H1 (cell line): ENCODE results near the gene SLITRK5. TPM values are rescaled to one million over a fixed set of nuclear protein-coding genes. Genes with fewer than 3 reads are reported as not detected.

Experiments
- BACH1 ChIP-seq: IDR thresholded peaks from 2 replicates; pipeline ENCODE4 v1.6.1; 2012; ENCODE audit warnings: low read length, improper control_type of control experiment
- BCL11A ChIP-seq, 2 experiments: IDR thresholded peaks; one replicate each; pipeline ENCODE4 v1.6.1; 2011; ENCODE audit warnings: low read depth in 2 of 2, low read length in 2 of 2, mild to moderate bottlenecking in 2 of 2
- CBX8 ChIP-seq: fragments of 300-800, 300-1000 bp; sonication (generic); IDR thresholded peaks from 2 replicates; pipeline ENCODE4 v1.7.1; 2016; ENCODE audit warnings: low read depth, low read length, borderline replicate concordance
- CTBP2 ChIP-seq: IDR thresholded peaks from 2 replicates; pipeline ENCODE4 v1.7.0; 2011; ENCODE audit warnings: borderline replicate concordance, mild to moderate bottlenecking, moderate library complexity, mixed read lengths, low read length; ENCODE audit not compliant: insufficient read depth, insufficient read length
- EP300 ChIP-seq, 2 experiments: IDR thresholded peaks; 1 replicate in 1 of 2; 2 replicates in 1 of 2; pipeline ENCODE4 v1.6.1; 2011 to 2012; ENCODE audit warnings: low read depth in 2 of 2, low read length in 2 of 2, mild to moderate bottlenecking in 2 of 2, borderline replicate concordance in 1 of 2, inconsistent platforms in 1 of 2, moderate library complexity in 1 of 2
- EZH2 ChIP-seq: fragments of 200-600 bp; sonication (generic); IDR thresholded peaks from 2 replicates; pipeline ENCODE4 v1.7.1; 2012; ENCODE audit warnings: low read depth, mild to moderate bottlenecking, moderate library complexity, low read length, inconsistent platforms; ENCODE audit not compliant: severe bottlenecking
- GTF2F1 ChIP-seq: IDR thresholded peaks from 2 replicates; pipeline ENCODE4 v1.6.1; 2012; ENCODE audit warnings: low read depth, low read length, improper control_type of control experiment, borderline replicate concordance
- KDM4A ChIP-seq: IDR thresholded peaks from one replicate; pipeline ENCODE4 v1.7.1; 2012; ENCODE audit warnings: low read depth, mild to moderate bottlenecking, moderate library complexity, low read length, inconsistent platforms; ENCODE audit not compliant: severe bottlenecking
- MAFK ChIP-seq: IDR thresholded peaks from 2 replicates; pipeline ENCODE4 v1.6.1; 2012; ENCODE audit warnings: low read depth, mild to moderate bottlenecking, improper control_type of control experiment, low read length
- NANOG ChIP-seq: IDR thresholded peaks from 2 replicates; pipeline ENCODE4 v1.6.1; 2011; ENCODE audit warnings: low read length, low read depth, mild to moderate bottlenecking, inconsistent platforms; ENCODE audit not compliant: insufficient read depth, poor library complexity, severe bottlenecking
- NRF1 ChIP-seq: IDR thresholded peaks from 2 replicates; pipeline ENCODE4 v1.6.1; 2011; ENCODE audit warnings: mild to moderate bottlenecking, low read depth, low read length, improper control_type of control experiment
- POLR2AphosphoS5 ChIP-seq: IDR thresholded peaks from 2 replicates; pipeline ENCODE4 v1.6.1; 2011; ENCODE audit warnings: low read depth, low read length
- RAD21 ChIP-seq, 2 experiments: IDR thresholded peaks in 1 of 2; conservative IDR thresholded peaks in 1 of 2; 2 replicates each; pipeline ENCODE4 v1.6.1; 2011; ENCODE audit warnings: low read depth in 2 of 2, low read length in 2 of 2, improper control_type of control experiment in 1 of 2, inconsistent platforms in 1 of 2, mild to moderate bottlenecking in 1 of 2, moderate library complexity in 1 of 2
- SIX5 ChIP-seq: IDR thresholded peaks from 2 replicates; pipeline ENCODE4 v1.6.1; 2011; ENCODE audit warnings: mild to moderate bottlenecking, low read depth, low read length
- SP2 ChIP-seq: IDR thresholded peaks from 2 replicates; pipeline ENCODE4 v1.6.1; 2012; ENCODE audit warnings: mild to moderate bottlenecking, low read length, inconsistent platforms
- TBP ChIP-seq: IDR thresholded peaks from 2 replicates; pipeline ENCODE4 v1.6.1; 2011; ENCODE audit warnings: low read depth, low read length, improper control_type of control experiment
- TCF12 ChIP-seq: IDR thresholded peaks from 2 replicates; pipeline ENCODE4 v1.6.1; 2011; ENCODE audit warnings: low read depth, mild to moderate bottlenecking, low read length
- polyA plus RNA-seq, 7 experiments: library from polyadenylated mRNA; depleted of rRNA in 3 of 7; stranded (reverse) in 5 of 7; unstranded in 2 of 7; fragments of >200 nt in 5 of 7; fragments of 200-250 nt in 2 of 7; gene quantifications; 1 replicate in 5 of 7; 2 replicates in 1 of 7; 4 replicates in 1 of 7; pipeline versions ENCODE4 v1.2.1 to v1.2.3, GENCODE V29; 2011 to 2013; ENCODE audit warnings: missing spikeins in 2 of 7, mixed read lengths in 2 of 7
- total RNA-seq: library from RNA; stranded (reverse); fragmentation: NEBNext Ultra II Directional; extraction: Animal tissue kit (Norgen Biotek cat#: 25700); gene quantifications from 2 replicates; pipeline ENCODE4 v1.2.1, GENCODE V29; 2021
- TF ChIP-seq, protein P1 (sequence below): IDR thresholded peaks from 2 replicates; pipeline ENCODE4 v1.6.1; 2011; ENCODE audit warnings: low read length, improper control_type of control experiment
- TF ChIP-seq, protein P2 (sequence below): IDR thresholded peaks from 2 replicates; pipeline ENCODE4 v1.6.1; 2012; ENCODE audit warnings: inconsistent platforms
- TF ChIP-seq, protein P3 (sequence below): IDR thresholded peaks from 2 replicates; pipeline ENCODE4 v1.6.1; 2012; ENCODE audit warnings: low read length, inconsistent platforms

Gene SLITRK5
- total and polyA plus RNA-seq, 2 of the 8 experiments (the other 6 are each of a cell fraction or from before 2014, with no cell fraction given): 0.27 to 1.1 TPM

DNA sequence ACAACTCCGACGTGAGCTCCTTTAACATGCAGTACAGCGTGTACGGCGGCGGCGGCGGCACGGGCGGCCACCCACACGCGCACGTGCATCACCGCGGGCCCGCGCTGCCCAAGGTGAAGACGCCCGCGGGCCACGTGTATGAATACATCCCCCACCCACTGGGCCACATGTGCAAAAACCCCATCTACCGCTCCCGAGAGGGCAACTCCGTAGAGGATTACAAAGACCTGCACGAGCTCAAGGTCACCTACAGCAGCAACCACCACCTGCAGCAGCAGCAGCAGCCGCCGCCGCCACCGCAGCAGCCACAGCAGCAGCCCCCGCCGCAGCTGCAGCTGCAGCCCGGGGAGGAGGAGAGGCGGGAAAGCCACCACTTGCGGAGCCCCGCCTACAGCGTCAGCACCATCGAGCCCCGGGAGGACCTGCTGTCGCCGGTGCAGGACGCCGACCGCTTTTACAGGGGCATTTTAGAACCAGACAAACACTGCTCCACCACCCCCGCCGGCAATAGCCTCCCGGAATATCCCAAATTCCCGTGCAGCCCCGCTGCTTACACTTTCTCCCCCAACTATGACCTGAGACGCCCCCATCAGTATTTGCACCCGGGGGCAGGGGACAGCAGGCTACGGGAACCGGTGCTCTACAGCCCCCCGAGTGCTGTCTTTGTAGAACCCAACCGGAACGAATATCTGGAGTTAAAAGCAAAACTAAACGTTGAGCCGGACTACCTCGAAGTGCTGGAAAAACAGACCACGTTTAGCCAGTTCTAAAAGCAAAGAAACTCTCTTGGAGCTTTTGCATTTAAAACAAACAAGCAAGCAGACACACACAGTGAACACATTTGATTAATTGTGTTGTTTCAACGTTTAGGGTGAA is 6.6 kb downstream of the SLITRK5 start (continued):
- TF ChIP-seq SIX5 (no peak), MAFK (no peak), POLR2AphosphoS5 (no peak), TCF12 (no peak), CBX8 (no peak), BCL11A (IDR thresholded peaks at IDR 0.05; ENCODE audit: low read depth in 2 of 2, low read length in 2 of 2) (no peak), NRF1 (no peak), EP300 (IDR thresholded peaks at IDR 0.05; ENCODE audit: borderline replicate concordance in 1 of 2, low read depth in 2 of 2, low read length in 2 of 2) (no peak), KDM4A (peak; percentile 62), CTBP2 (no peak), SP2 (no peak), GTF2F1 (no peak), NANOG (no peak), TBP (no peak), EZH2 (peak; percentile 58), BACH1 (no peak), RAD21 (IDR thresholded peaks at IDR 0.05 in 1 of 2, conservative IDR thresholded peaks at IDR 0.05 in 1 of 2; ENCODE audit: low read depth in 2 of 2, low read length in 2 of 2) (no peak)
- TF ChIP-seq, protein P1, sequence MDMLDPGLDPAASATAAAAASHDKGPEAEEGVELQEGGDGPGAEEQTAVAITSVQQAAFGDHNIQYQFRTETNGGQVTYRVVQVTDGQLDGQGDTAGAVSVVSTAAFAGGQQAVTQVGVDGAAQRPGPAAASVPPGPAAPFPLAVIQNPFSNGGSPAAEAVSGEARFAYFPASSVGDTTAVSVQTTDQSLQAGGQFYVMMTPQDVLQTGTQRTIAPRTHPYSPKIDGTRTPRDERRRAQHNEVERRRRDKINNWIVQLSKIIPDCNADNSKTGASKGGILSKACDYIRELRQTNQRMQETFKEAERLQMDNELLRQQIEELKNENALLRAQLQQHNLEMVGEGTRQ: no peak
- TF ChIP-seq, protein P2, sequence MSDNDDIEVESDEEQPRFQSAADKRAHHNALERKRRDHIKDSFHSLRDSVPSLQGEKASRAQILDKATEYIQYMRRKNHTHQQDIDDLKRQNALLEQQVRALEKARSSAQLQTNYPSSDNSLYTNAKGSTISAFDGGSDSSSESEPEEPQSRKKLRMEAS: peak; percentile 96
- TF ChIP-seq, protein P3, sequence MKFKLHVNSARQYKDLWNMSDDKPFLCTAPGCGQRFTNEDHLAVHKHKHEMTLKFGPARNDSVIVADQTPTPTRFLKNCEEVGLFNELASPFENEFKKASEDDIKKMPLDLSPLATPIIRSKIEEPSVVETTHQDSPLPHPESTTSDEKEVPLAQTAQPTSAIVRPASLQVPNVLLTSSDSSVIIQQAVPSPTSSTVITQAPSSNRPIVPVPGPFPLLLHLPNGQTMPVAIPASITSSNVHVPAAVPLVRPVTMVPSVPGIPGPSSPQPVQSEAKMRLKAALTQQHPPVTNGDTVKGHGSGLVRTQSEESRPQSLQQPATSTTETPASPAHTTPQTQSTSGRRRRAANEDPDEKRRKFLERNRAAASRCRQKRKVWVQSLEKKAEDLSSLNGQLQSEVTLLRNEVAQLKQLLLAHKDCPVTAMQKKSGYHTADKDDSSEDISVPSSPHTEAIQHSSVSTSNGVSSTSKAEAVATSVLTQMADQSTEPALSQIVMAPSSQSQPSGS: no peak
